GM18508 (cell line): ENCODE measurements around the gene INF2.
"Not testable (repeated sequence)": the region's sequence is repeated elsewhere in the genome, so short reads cannot be mapped to it uniquely, and the experiment has no call there.

Experiments used
- ATAC-seq: cut with Tn5 transposase; IDR thresholded peaks from one replicate; pipeline ENCODE4 v1.9.1; 2021; ENCODE audit warnings: moderate number of reproducible peaks; ENCODE audit not compliant: insufficient read depth, unreplicated experiment

Gene INF2

GRCh38 chr14:104689109-104689880 lies at the start of gene INF2:
Gene INF2, plus strand, starts transcription at chr14:104689618. Its CDS starts 11,748 bp downstream, at chr14:104701366.
- no peak for ATAC-seq

GRCh38 chr14:104639885-104640548 lies 49.4 kb upstream of the INF2 start:
- ATAC-seq: no peak

GRCh38 chr14:104640681-104641080 lies 48.7 kb upstream of the INF2 start:
- no peak for ATAC-seq

- no peak for ATAC-seq
These were observed 47.5 kb upstream of the INF2 start for GRCh38 chr14:104641753-104642539.

- no peak for ATAC-seq
These were observed 46.9 kb upstream of the INF2 start for GRCh38 chr14:104642540-104642868.

- ATAC-seq: no peak
These were observed 46.1 kb upstream of the INF2 start for GRCh38 chr14:104643306-104643705.

GRCh38 chr14:104644091-104644635 lies 45.3 kb upstream of the INF2 start:
- no peak for ATAC-seq

GRCh38 chr14:104644656-104645378 lies 44.6 kb upstream of the INF2 start:
- no peak for ATAC-seq

GRCh38 chr14:104647467-104648043 lies 41.9 kb upstream of the INF2 start:
- no peak for ATAC-seq

- ATAC-seq: no peak
These were observed 39.1 kb upstream of the INF2 start for GRCh38 chr14:104650057-104650980.

GRCh38 chr14:104650981-104651875 lies 38.2 kb upstream of the INF2 start:
- ATAC-seq: no peak

- no peak for ATAC-seq
These were observed 37.5 kb upstream of the INF2 start for GRCh38 chr14:104651876-104652260.

GRCh38 chr14:104652386-104652785 lies 37.0 kb upstream of the INF2 start:
- ATAC-seq: no peak

GRCh38 chr14:104653130-104653920 lies 36.1 kb upstream of the INF2 start:
- not testable (repeated sequence) for ATAC-seq

GRCh38 chr14:104654119-104654518 lies 35.3 kb upstream of the INF2 start:
- ATAC-seq: no peak

- ATAC-seq: no peak
These were observed 34.1 kb upstream of the INF2 start for GRCh38 chr14:104655128-104655848.
